SIG-M5 (cell line): ENCODE data around the gene MBOAT2.

Source experiments
- DNase-seq: peaks from one replicate; lab custom pipeline; 2025; lab: John Stamatoyannopoulos, UW

The MBOAT2 gene

GRCh38 chr2:8821276-8822217, 181.9 kb downstream of the MBOAT2 start:
- DNase-seq: no peak

DNA sequence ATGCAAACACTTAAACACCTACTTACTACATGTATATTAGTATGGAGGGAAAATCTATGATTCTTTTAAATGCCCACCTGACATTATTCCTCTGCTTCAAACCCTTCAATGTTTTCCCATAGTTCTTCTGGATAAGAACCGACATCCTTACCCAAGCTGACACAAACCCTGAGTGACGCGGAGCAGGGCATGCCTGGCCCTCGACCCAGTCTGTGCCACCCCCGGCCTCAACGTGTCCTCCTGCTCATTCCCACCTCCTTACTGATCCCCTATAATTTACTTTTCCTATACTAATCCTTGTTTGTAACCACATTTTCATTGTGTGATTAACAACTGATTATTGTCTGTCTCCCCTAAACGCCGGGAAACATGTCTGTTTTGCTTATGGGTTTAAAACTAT, 183.5 kb downstream of the MBOAT2 start:
- DNase-seq: no peak

- DNase-seq: no peak
These were observed 184.3 kb downstream of the MBOAT2 start for GRCh38 chr2:8819194-8819593.

- no peak for DNase-seq
These were observed 186.3 kb downstream of the MBOAT2 start for GRCh38 chr2:8817221-8817620.

DNA sequence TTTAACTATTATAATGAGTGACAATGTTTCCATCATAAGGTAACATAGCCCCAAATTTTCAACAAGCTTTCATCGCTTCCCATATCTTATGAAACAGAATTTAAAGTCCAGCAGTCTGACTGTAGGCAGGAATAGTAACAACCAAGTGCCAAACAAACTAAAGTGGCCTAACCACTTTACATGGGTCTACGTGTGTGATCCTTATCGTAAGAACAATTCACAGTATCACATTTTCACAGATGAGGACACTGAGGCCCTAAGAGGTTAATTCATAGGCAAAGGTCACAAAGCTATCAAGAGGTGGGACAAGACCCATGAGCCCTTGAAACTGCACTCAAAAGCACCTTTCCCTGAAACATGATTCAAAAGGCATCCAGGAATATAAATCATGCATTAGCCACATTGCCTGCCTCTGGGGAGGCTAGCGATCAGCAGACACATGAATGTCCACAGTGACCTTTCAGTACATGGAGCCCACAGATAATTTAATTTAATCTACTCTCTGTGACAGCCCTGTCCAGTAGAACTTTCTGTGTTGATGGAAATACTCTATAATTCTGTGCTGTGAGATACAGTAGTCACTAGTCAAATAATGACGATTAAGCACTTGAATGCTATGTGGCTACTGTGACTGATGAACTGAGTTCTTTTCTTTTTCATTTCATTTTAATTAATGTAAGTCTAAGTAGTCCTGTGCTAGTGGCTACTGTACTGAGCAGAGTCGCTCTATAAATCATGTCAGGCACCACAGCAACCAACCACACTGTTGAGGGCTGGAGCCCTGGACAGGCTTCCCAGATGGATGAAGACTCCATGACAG, 196.4 kb downstream of the MBOAT2 start:
- DNase-seq: no peak

- DNase-seq: no peak
These were observed 197.9 kb downstream of the MBOAT2 start for GRCh38 chr2:8805278-8806210.

GRCh38 chr2:8803658-8804379, 199.7 kb downstream of the MBOAT2 start:
- no peak for DNase-seq

DNA sequence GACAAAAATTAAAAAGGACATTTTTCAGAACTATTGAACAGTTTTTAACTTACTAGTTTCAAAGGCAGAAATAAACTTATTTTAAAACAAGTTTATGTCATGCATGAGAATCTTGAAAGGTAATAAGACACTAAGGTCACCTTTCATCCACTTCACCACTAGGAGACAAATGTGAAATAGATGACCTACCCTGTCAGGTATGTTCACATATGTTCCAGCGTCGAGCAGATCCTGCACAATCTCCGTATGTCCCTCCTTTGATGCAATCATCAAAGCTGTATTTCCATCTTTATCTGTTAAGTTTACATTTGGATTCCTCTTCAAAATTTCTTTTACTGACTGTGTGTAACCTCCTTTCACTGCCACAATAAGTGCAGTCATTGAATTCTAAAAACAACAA, 200.7 kb downstream of the MBOAT2 start:
- no peak for DNase-seq
